ENCODE results near the gene PLAU.
"Not testable (repeated sequence)": the region's sequence is repeated elsewhere in the genome, so short reads cannot be mapped to it uniquely, and the experiment has no call there.

The PLAU gene

DNA sequence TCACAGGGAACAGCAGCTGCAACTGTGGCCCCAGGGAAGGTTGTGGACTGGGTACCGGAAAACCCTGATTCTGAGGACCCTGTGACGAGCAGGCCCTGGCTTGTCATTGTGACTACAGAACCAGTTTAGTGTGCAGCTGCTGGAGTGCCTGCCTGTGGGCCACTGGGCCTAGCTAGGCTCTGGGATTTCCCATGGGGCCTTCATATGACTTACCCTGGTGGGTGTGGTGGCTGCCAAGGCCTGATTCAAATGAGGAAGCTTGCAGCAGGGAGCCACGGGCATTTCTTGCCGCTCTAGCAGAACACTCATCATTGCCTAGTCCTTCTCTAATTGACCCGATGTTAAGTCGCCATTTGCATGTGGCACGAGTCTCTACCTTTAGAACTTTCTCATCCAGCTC, 21.9 kb upstream of the PLAU start:
- Histone ChIP-seq H3K9ac (no peak overlapping the region), H3K4me2 (no peak overlapping the region), H3K27ac (no peak overlapping the region), H3K4me3 (IDR thresholded peaks at IDR 0.05; ENCODE audit: insufficient read depth, low read depth, low read length) (no peak overlapping the region), H3K79me2 (ENCODE audit: insufficient read depth, low read depth) (no peaks in the 10 kb centered on the region), H3K4me1 (ENCODE audit: low read depth, poor library complexity, severe bottlenecking) (peaks cover 8% of the 10 kb centered on the region), H4K20me1 (ENCODE audit: insufficient read depth) (no peaks in the 10 kb centered on the region), H3K27me3 (ENCODE audit: insufficient read depth, low read depth) (no peaks in the 10 kb centered on the region), H3K36me3 (ENCODE audit: insufficient read depth) (no peaks in the 10 kb centered on the region), H2AFZ (ENCODE audit: low read depth) (no peak overlapping the region)
- TF ChIP-seq, protein P1, sequence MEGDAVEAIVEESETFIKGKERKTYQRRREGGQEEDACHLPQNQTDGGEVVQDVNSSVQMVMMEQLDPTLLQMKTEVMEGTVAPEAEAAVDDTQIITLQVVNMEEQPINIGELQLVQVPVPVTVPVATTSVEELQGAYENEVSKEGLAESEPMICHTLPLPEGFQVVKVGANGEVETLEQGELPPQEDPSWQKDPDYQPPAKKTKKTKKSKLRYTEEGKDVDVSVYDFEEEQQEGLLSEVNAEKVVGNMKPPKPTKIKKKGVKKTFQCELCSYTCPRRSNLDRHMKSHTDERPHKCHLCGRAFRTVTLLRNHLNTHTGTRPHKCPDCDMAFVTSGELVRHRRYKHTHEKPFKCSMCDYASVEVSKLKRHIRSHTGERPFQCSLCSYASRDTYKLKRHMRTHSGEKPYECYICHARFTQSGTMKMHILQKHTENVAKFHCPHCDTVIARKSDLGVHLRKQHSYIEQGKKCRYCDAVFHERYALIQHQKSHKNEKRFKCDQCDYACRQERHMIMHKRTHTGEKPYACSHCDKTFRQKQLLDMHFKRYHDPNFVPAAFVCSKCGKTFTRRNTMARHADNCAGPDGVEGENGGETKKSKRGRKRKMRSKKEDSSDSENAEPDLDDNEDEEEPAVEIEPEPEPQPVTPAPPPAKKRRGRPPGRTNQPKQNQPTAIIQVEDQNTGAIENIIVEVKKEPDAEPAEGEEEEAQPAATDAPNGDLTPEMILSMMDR (conservative IDR thresholded peaks at IDR 0.05; ENCODE audit: low read depth, low read length): no peak

GRCh38 chr10:73889416-73889815, 21.5 kb upstream of the PLAU start:
- H3K4me2 ChIP-seq; H3K4me1 ChIP-seq (ENCODE audit: low read depth, poor library complexity, severe bottlenecking); H3K27ac ChIP-seq; H3K36me3 ChIP-seq (ENCODE audit: insufficient read depth); H4K20me1 ChIP-seq (ENCODE audit: insufficient read depth); H3K9ac ChIP-seq; H3K79me2 ChIP-seq (ENCODE audit: insufficient read depth, low read depth); H3K4me3 ChIP-seq (IDR thresholded peaks at IDR 0.05; ENCODE audit: insufficient read depth, low read depth, low read length); H2AFZ ChIP-seq (ENCODE audit: low read depth); H3K27me3 ChIP-seq (ENCODE audit: insufficient read depth, low read depth): not testable (repeated sequence)

DNA sequence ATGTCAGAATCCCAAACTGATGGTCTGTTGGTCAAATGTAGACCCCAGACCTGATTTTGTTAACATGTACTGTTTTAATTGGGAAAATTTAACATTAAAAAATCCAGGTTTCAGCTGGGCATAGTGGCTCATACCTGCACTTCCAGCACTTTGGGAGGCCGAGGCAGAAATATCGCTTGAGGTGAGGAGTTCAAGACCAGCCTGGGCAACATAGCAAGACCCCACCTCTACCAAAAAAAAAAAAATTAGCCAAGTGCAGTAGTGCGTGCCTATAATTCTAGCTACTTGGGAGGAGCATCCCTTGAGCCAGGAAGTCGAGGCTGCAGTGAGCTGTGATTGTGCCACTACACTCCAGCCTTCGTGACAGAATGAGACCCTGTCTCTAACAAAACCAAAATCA, 20.7 kb upstream of the PLAU start:
- Histone ChIP-seq H3K4me2 (no peak overlapping the region), H3K79me2 (ENCODE audit: insufficient read depth, low read depth) (no peaks in the 10 kb centered on the region), H3K9ac (no peak overlapping the region), H3K4me1 (ENCODE audit: low read depth, poor library complexity, severe bottlenecking) (peaks cover 8% of the 10 kb centered on the region), H4K20me1 (ENCODE audit: insufficient read depth) (no peaks in the 10 kb centered on the region), H3K4me3 (IDR thresholded peaks at IDR 0.05; ENCODE audit: insufficient read depth, low read depth, low read length) (no peak overlapping the region), H3K27ac (no peak overlapping the region), H2AFZ (ENCODE audit: low read depth) (no peak overlapping the region), H3K36me3 (ENCODE audit: insufficient read depth) (no peaks in the 10 kb centered on the region), H3K27me3 (ENCODE audit: insufficient read depth, low read depth) (no peaks in the 10 kb centered on the region)
- TF ChIP-seq, protein P1 (conservative IDR thresholded peaks at IDR 0.05; ENCODE audit: low read depth, low read length): no peak

DNA sequence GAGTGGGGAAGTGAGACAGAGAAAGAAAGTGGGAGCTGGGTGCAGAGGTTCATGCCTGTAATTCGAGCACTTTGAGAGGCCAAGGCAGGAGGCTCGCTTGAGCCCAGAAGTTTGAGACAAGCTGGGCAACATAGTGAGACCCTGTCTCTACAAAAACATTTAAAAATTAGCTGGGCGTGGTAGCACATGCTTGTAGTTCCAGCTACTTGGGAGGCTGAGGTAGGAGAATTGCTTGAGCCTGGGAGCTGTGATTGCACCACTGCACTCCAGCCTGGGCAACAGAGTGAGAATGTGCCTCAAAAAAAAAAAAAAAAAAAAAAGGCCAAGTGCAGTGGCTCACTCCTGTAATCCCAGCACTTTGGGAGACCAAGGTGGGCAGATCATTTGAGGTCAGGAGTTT, 20.1 kb upstream of the PLAU start:
- H3K79me2 ChIP-seq (ENCODE audit: insufficient read depth, low read depth); H3K36me3 ChIP-seq (ENCODE audit: insufficient read depth); H3K9ac ChIP-seq; H3K4me1 ChIP-seq (ENCODE audit: low read depth, poor library complexity, severe bottlenecking); H2AFZ ChIP-seq (ENCODE audit: low read depth); H3K4me3 ChIP-seq (IDR thresholded peaks at IDR 0.05; ENCODE audit: insufficient read depth, low read depth, low read length); H4K20me1 ChIP-seq (ENCODE audit: insufficient read depth); H3K27me3 ChIP-seq (ENCODE audit: insufficient read depth, low read depth); H3K4me2 ChIP-seq; H3K27ac ChIP-seq: not testable (repeated sequence)

- H3K27me3 ChIP-seq (ENCODE audit: insufficient read depth, low read depth): no peaks in the 10 kb centered on the region
- H3K4me2 ChIP-seq: no peak overlapping the region
- H3K9ac ChIP-seq: no peak overlapping the region
- no peaks in the 10 kb centered on the region for H4K20me1 ChIP-seq (ENCODE audit: insufficient read depth)
- no peak overlapping the region for H3K27ac ChIP-seq
- no peaks in the 10 kb centered on the region for H3K79me2 ChIP-seq (ENCODE audit: insufficient read depth, low read depth)
- H3K36me3 ChIP-seq (ENCODE audit: insufficient read depth): no peaks in the 10 kb centered on the region
- H3K4me1 ChIP-seq (ENCODE audit: low read depth, poor library complexity, severe bottlenecking): peaks cover 3% of the 10 kb centered on the region
- TF ChIP-seq, protein P1 (conservative IDR thresholded peaks at IDR 0.05; ENCODE audit: low read depth, low read length): no peak
- no peak overlapping the region for H2AFZ ChIP-seq (ENCODE audit: low read depth)
- H3K4me3 ChIP-seq (IDR thresholded peaks at IDR 0.05; ENCODE audit: insufficient read depth, low read depth, low read length): no peak overlapping the region
Observed at GRCh38 chr10:73891540-73891939, 19.4 kb upstream of the PLAU start.
